A549 (cell line): ENCODE measurements around the gene INHBC. TPM values are rescaled to one million over a fixed set of nuclear protein-coding genes. Genes with fewer than 3 reads are reported as not detected.

Experiments
- ATAC-seq, 2 experiments: fragments of 200-7000 bp in 1 of 2; fragments of >200 bp in 1 of 2; cut with Nextera tagmentation in 1 of 2; cut with Tn5 transposase in 1 of 2; 3 replicates each; pipeline versions ENCODE4 v1.8.0 to v1.9.1; 2018 to 2020; ENCODE audit warnings: mild to moderate bottlenecking in 1 of 2, moderate library complexity in 1 of 2
- CTCF ChIA-PET: fragments of 300-600 bp; sonication (Branson Sonifier 250); formaldehyde crosslinking; extraction: SDS; loops from one replicate; lab custom pipeline; 2021; ENCODE audit warnings: antibody characterized with exemption, inconsistent platforms; lab: Yijun Ruan, JAX
- POLR2A ChIA-PET: fragments of 350-600 bp; formaldehyde crosslinking; extraction: SDS; loops from one replicate; lab custom pipeline; 2021; ENCODE audit warnings: antibody characterized with exemption, inconsistent platforms; lab: Yijun Ruan, JAX
- DNase-seq, 2 experiments: peaks; one replicate each; pipeline versions ENCODE4 v3.0.0 to v3.0.0-alpha.2; 2011 to 2016; ENCODE audit warnings: low read depth in 1 of 2, low spot score in 1 of 2
- FAIRE-seq: peaks from 2 replicates; lab custom pipeline; 2011; peaks lifted over from hg19 to GRCh38; lab: Jason Lieb, UNC
- H3K27ac ChIP-seq, 2 experiments: fragments of >200 bp; sonication (Bioruptor Twin); formaldehyde crosslinking; 3 replicates each; pipeline ENCODE4 v1.5.1; 2016 to 2017
- H3K4me1 ChIP-seq: fragments of >200 bp; sonication (Bioruptor Twin); formaldehyde crosslinking; 3 replicates; pipeline ENCODE4 v1.6.1; 2016
- H3K4me2 ChIP-seq: fragments of >200 bp; sonication (Bioruptor Twin); formaldehyde crosslinking; 3 replicates; pipeline ENCODE4 v1.6.1; 2016
- H3K4me3 ChIP-seq: fragments of >200 bp; sonication (Bioruptor Twin); formaldehyde crosslinking; 3 replicates; pipeline ENCODE4 v1.5.1; 2016
- H3K9me3 ChIP-seq: fragments of >200 bp; sonication (Bioruptor Twin); formaldehyde crosslinking; 3 replicates; pipeline ENCODE4 v1.6.1; 2016
- CHD2 ChIP-seq: fragments of 150-350 bp; IDR thresholded peaks from 2 replicates; pipeline ENCODE4 v1.6.1; 2014; ENCODE audit warnings: low read length; ENCODE audit not compliant: partially characterized antibody
- EHMT2 ChIP-seq: fragments of 200-600 bp; sonication (generic); IDR thresholded peaks from 2 replicates; pipeline ENCODE4 v1.6.1; 2016; ENCODE audit warnings: antibody characterized with exemption, low read depth, mild to moderate bottlenecking, moderate library complexity
- ESRRA ChIP-seq: fragments of 150-350 bp; IDR thresholded peaks from 2 replicates; pipeline ENCODE4 v1.6.1; 2014; ENCODE audit warnings: mild to moderate bottlenecking, low read length, borderline replicate concordance
- HDAC2 ChIP-seq: fragments of 200-600 bp; sonication (generic); IDR thresholded peaks from 2 replicates; pipeline ENCODE4 v1.6.1; 2016
- HEYL ChIP-seq: fragments of 250-450 bp; sonication (Bioruptor Pico); IDR thresholded peaks from 2 replicates; pipeline ENCODE4 v1.8.0; 2021; ENCODE audit warnings: mild to moderate bottlenecking, moderate library complexity
- JUNB ChIP-seq: fragments of >200 bp; sonication (Bioruptor Twin); formaldehyde crosslinking; IDR thresholded peaks from 2 replicates; pipeline ENCODE4 v1.6.1; 2016
- MAFK ChIP-seq: fragments of 450-650 bp; IDR thresholded peaks from 2 replicates; pipeline ENCODE4 v1.6.1; 2014; ENCODE audit not compliant: partially characterized antibody
- MYC ChIP-seq: IDR thresholded peaks from 2 replicates; pipeline ENCODE4 v1.6.1; 2012; ENCODE audit warnings: mild to moderate bottlenecking, inconsistent platforms, low read length, improper control_type of control experiment, borderline replicate concordance
- NFE2L2 ChIP-seq: fragments of 150-350 bp; conservative IDR thresholded peaks from 2 replicates; pipeline ENCODE4 v1.6.1; 2014; ENCODE audit warnings: low read length
- NR3C1 ChIP-seq: fragments of >200 bp; sonication (Bioruptor Twin); formaldehyde crosslinking; IDR thresholded peaks from 3 replicates; pipeline ENCODE4 v1.6.1; 2017
- PHF8 ChIP-seq: fragments of 200-600 bp; sonication (generic); IDR thresholded peaks from 2 replicates; pipeline ENCODE4 v1.6.1; 2016; ENCODE audit warnings: low read depth, mild to moderate bottlenecking, antibody characterized with exemption, moderate library complexity, borderline replicate concordance
- RNF2 ChIP-seq: fragments of 200-600 bp; sonication (generic); IDR thresholded peaks from 2 replicates; pipeline ENCODE4 v1.6.1; 2016; ENCODE audit warnings: low read depth, mild to moderate bottlenecking, antibody characterized with exemption, moderate library complexity, borderline replicate concordance
- SMC3 ChIP-seq: fragments of >200 bp; sonication (Bioruptor Twin); formaldehyde crosslinking; IDR thresholded peaks from 3 replicates; pipeline ENCODE4 v1.6.1; 2018; ENCODE audit warnings: inconsistent platforms
- TFCP2L1 ChIP-seq: fragments of 250-450 bp; sonication (Bioruptor Pico); IDR thresholded peaks from 2 replicates; pipeline ENCODE4 v1.5.0; 2021; ENCODE audit warnings: mild to moderate bottlenecking
- TP53 ChIP-seq: fragments of 250-450 bp; sonication (Bioruptor Pico); IDR thresholded peaks from 2 replicates; pipeline ENCODE4 v1.5.0; 2021; ENCODE audit warnings: mild to moderate bottlenecking, moderate library complexity
- ZFP36 ChIP-seq: fragments of 450-650 bp; IDR thresholded peaks from 2 replicates; pipeline ENCODE4 v1.6.1; 2014; ENCODE audit warnings: borderline replicate concordance; ENCODE audit not compliant: partially characterized antibody
- ZNF302 ChIP-seq: fragments of 250-450 bp; sonication (Bioruptor Pico); IDR thresholded peaks from 2 replicates; pipeline ENCODE4 v1.9.0; 2021; ENCODE audit warnings: inconsistent platforms, mild to moderate bottlenecking, moderate library complexity
- WGBS: methylation state at CpG from one replicate; pipeline ENCODE4 v1.1.6; 2017; ENCODE audit errors: missing lambda C conversion rate; 5-methylcytosine and 5-hydroxymethylcytosine counted together
- polyA plus RNA-seq, 4 experiments: library from polyadenylated mRNA; depleted of rRNA in 3 of 4; stranded (reverse); fragments of >200 nt; fragmentation: RNase III in 1 of 4; extraction: RNeasy Plus Mini Kit Qiagen cat#74134 plus additional on column Dnase treatment in 1 of 4; gene quantifications; 2 replicates in 3 of 4; 3 replicates in 1 of 4; pipeline ENCODE4 v1.2.3, GENCODE V29; 2011 to 2017
- TF ChIP-seq, protein P1 (sequence below): IDR thresholded peaks from 2 replicates; pipeline ENCODE4 v1.6.1; 2012
- TF ChIP-seq, protein P2 (sequence below): IDR thresholded peaks from 2 replicates; pipeline ENCODE4 v1.6.1; 2012
- TF ChIP-seq, protein P3 (sequence below): fragments of 450-650 bp; IDR thresholded peaks from 2 replicates; pipeline ENCODE4 v1.6.1; 2014; ENCODE audit warnings: antibody characterized with exemption
- TF ChIP-seq, protein P4 (sequence below): fragments of 250-450 bp; sonication (Bioruptor Pico); IDR thresholded peaks from 2 replicates; pipeline ENCODE4 v1.5.0; 2021; ENCODE audit warnings: mild to moderate bottlenecking, moderate library complexity, borderline replicate concordance
- TF ChIP-seq, protein P5 (sequence below): fragments of >200 bp; sonication (Bioruptor Twin); formaldehyde crosslinking; IDR thresholded peaks from 3 replicates; pipeline ENCODE4 v1.6.1; 2016

INHBC gene
- polyA plus RNA-seq, 2 of the 4 experiments (the other 2 are of a cell fraction) = 0.08 TPM; not detected in 1

DNA sequence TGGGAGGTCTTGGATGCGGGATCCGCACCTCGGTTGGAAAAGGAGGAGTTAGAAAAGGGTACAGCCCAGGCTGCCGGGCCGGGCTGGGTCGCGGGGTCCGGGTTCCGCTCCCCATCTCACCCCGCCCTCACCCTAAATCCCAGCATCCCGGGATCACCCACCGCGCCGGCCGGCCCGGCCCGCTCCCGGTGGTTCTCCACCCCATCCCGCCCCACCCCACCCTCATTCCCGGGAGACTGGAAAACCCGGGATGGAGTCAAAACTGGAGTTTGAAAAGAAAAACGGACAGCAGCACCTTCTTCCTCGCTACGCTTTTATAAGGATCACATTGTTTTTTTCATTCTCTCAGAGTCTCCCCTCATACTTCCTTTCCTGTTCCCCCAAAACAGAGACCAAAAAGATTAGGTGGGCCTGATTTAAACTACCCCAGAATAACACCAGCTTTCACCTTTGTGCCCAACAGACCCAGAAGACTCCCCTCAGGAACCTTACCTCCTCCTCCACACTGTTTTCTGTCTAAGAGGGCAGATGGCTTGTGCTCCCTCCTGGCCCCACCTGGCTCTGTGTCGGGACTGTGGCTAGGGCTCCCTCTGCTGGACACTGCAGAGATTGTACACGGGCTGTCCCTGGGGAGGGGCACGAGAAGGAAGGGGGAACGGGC lies 27.8 kb downstream of the INHBC start (continued):
- TF ChIP-seq, protein P1, sequence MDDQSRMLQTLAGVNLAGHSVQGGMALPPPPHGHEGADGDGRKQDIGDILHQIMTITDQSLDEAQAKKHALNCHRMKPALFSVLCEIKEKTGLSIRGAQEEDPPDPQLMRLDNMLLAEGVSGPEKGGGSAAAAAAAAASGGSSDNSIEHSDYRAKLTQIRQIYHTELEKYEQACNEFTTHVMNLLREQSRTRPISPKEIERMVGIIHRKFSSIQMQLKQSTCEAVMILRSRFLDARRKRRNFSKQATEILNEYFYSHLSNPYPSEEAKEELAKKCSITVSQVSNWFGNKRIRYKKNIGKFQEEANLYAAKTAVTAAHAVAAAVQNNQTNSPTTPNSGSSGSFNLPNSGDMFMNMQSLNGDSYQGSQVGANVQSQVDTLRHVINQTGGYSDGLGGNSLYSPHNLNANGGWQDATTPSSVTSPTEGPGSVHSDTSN = peak; percentile 57; the same call in 1 of the 2 replicates
- TF ChIP-seq RNF2 = no peak
- TF ChIP-seq HEYL (CRISPR knock-in tag) = no peak
- no peak for TF ChIP-seq CHD2
- TF ChIP-seq MAFK = no peak
- TF ChIP-seq TP53 (CRISPR knock-in tag) = no peak
- TF ChIP-seq MYC = peak; percentile 66; the same call in 1 of the 2 replicates
- TF ChIP-seq, protein P2, sequence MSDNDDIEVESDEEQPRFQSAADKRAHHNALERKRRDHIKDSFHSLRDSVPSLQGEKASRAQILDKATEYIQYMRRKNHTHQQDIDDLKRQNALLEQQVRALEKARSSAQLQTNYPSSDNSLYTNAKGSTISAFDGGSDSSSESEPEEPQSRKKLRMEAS = peak; percentile 90
- peak; percentile 76; the same call in 2 of the 3 replicates for TF ChIP-seq SMC3
- TF ChIP-seq TFCP2L1 = 0 out of 2 replicates have a peak, but pooled peaks have one; percentile 68

DNA sequence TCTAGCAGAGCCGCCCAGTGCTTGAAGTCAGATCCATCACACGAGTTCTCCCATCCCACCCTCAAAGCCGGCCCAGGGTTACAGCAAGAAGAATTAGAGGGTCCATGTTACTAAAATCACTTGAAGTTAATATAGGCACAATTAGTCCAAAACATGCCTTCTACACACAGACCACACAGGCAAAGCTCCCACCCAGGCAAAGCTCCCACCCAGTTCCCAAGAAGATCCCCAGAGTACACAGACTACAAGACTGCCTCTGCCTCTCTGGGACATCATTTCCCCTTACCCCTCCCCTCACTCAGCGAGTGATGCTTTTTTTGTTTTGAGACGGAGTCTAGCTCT lies 28.3 kb downstream of the INHBC start:
- Histone ChIP-seq H3K4me2 (peak overlapping the region; percentile 97), H3K9me3 (no peaks in the 10 kb centered on the region), H3K4me1 (peaks cover 15% of the 10 kb centered on the region), H3K27ac (peak overlapping the region; percentile 92 to 99), H3K4me3 (no peak overlapping the region; the same call in 1 of the 3 replicates)
- CTCF ChIA-PET = interaction anchor here (0.5 to 9.7 kb wide), 45 partner anchors 11 to 274 kb away, joined by 3 to 240 read pairs (median 4); partner anchors contain the start of genes ARHGAP9, INHBC, INHBE and MARS1
- TF ChIP-seq PHF8 (no peak), NR3C1 (no peak), CHD2 (no peak), JUNB (no peak), HDAC2 (no peak), TFCP2L1 (no peak)
- TF ChIP-seq, protein P3, sequence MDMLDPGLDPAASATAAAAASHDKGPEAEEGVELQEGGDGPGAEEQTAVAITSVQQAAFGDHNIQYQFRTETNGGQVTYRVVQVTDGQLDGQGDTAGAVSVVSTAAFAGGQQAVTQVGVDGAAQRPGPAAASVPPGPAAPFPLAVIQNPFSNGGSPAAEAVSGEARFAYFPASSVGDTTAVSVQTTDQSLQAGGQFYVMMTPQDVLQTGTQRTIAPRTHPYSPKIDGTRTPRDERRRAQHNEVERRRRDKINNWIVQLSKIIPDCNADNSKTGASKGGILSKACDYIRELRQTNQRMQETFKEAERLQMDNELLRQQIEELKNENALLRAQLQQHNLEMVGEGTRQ = no peak
- TF ChIP-seq, protein P4, sequence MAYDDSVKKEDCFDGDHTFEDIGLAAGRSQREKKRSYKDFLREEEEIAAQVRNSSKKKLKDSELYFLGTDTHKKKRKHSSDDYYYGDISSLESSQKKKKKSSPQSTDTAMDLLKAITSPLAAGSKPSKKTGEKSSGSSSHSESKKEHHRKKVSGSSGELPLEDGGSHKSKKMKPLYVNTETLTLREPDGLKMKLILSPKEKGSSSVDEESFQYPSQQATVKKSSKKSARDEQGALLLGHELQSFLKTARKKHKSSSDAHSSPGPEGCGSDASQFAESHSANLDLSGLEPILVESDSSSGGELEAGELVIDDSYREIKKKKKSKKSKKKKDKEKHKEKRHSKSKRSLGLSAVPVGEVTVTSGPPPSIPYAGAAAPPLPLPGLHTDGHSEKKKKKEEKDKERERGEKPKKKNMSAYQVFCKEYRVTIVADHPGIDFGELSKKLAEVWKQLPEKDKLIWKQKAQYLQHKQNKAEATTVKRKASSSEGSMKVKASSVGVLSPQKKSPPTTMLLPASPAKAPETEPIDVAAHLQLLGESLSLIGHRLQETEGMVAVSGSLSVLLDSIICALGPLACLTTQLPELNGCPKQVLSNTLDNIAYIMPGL (CRISPR knock-in tag) = no peak
- TF ChIP-seq, protein P2 = no peak
- ATAC-seq (no peak), DNase-seq (no peak), FAIRE-seq (no peak)
- 29% methylated on average over 5 of the region's 5 CpGs for WGBS
- POLR2A ChIA-PET = no interaction called here

DNA sequence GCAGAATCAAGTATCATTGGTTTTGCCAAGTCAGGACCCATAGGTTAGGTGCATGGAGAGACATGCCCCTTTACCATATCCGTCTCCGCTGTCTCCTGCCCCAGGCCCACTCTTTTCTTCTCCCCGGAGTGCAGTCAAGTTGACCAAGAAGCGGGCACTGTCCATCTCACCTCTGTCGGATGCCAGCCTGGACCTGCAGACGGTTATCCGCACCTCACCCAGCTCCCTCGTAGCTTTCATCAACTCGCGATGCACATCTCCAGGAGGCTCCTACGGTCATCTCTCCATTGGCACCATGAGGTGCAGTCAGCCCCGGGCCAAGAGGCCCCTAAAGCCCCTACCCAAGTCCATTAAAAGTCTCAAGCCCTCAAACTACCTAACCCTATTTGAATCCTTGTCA lies 30.0 kb downstream of the INHBC start:
- no peak overlapping the region for H3K4me2 ChIP-seq
- TF ChIP-seq, protein P5, sequence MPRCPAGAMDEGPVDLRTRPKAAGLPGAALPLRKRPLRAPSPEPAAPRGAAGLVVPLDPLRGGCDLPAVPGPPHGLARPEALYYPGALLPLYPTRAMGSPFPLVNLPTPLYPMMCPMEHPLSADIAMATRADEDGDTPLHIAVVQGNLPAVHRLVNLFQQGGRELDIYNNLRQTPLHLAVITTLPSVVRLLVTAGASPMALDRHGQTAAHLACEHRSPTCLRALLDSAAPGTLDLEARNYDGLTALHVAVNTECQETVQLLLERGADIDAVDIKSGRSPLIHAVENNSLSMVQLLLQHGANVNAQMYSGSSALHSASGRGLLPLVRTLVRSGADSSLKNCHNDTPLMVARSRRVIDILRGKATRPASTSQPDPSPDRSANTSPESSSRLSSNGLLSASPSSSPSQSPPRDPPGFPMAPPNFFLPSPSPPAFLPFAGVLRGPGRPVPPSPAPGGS = no peak
- TF ChIP-seq MAFK = no peak
- TF ChIP-seq, protein P2 = no peak
- TF ChIP-seq ZNF302 (CRISPR knock-in tag) = no peak
- no peak for TF ChIP-seq EHMT2
- no peak for TF ChIP-seq NFE2L2
- no peak for TF ChIP-seq ESRRA
- TF ChIP-seq ZFP36 = no peak
- TF ChIP-seq, all 56 proteins: peak for 0
- ChIA-PET CTCF (interaction anchor here (9.0 to 9.7 kb wide), 2 partner anchors 12 to 14 kb away, joined by 91 to 240 read pairs; partner anchors contain the start of genes ARHGAP9, INHBE and MARS1), POLR2A (no interaction called here)
- Histone ChIP-seq H3K4me3 (no peak overlapping the region), H3K4me1 (peaks cover 5% of the 10 kb centered on the region), H3K27ac (no peak overlapping the region), H3K9me3 (no peaks in the 10 kb centered on the region)
- no peak for DNase-seq
- ATAC-seq = no peak
- 92% methylated on average over 12 of the region's 12 CpGs for WGBS
- FAIRE-seq = no peak
